ENCODE results near the gene LARGE2.
A peak's percentile ranks its signal among the peaks of the same experiment; 100 is the strongest.

LARGE2 gene

DNA sequence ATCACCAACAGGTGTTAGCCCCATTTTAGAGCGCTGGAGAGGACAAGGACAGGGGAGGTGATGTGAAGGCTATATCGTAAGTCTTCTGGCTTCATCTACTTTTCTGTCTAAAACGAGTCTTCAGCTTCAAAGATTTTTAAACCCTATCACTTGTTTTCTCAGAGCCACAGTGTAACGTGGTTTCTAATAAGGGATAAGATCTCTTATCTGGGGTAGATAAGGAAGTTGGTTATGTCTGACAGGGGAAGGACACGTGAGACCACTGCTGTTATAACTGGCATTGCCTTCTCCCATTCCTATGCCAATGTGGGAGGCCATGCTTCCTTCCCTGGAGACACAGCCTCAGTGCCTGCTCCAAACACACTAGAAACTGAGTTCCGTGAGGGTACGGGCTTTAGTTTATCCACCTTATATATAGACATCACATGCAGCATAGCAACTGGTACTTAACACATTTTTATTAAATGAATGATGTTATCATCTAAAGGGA is 39.3 kb downstream of the LARGE2 start:
- no peak for DNase-seq (ENCODE audit: low read depth in 2 of 2)

DNA sequence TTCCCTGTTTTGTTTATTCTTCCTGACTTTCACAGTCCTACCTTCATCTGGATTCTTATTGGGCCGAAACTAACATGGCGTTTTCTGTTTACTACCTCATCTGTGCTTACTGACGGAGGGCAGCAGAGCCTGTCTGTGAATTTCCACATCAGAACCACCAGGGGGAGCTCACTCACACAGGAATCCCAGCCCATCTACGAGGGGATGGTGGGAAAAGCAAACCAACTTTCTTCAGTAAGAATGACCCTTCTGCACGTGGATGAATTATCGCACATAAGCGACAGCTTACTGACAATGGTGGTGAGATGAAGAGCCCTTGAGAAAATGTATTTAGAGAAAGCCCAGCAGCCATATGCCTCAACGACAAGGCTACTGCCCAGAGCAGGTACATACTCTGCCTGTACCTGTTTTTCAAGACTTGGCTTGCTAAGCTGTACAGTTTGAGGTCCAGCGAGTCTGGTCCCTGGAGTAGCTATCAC is 42.5 kb downstream of the LARGE2 start:
- DNase-seq (ENCODE audit: low read depth in 2 of 2): peak; percentile 26 to 31

DNA sequence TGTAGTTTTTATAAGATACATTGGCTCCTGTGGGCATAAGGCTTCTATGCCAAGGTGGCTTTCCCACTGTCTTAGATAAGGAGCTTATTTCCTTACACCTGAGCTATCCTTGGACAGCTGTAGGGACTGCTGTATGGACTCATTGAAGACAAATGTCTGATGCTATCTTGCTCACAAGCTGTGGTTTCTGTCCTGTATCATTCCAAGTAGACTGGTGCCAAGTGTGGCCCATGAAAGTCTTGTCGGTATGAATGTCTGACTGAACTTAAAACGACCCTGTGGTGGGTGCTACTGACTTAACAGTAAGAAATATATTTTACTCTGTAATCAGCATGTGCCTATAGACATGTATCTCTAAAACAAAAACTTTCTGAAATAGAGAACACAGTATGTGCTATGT is 45.0 kb downstream of the LARGE2 start:
- no peak for DNase-seq (ENCODE audit: low read depth in 2 of 2)

DNA sequence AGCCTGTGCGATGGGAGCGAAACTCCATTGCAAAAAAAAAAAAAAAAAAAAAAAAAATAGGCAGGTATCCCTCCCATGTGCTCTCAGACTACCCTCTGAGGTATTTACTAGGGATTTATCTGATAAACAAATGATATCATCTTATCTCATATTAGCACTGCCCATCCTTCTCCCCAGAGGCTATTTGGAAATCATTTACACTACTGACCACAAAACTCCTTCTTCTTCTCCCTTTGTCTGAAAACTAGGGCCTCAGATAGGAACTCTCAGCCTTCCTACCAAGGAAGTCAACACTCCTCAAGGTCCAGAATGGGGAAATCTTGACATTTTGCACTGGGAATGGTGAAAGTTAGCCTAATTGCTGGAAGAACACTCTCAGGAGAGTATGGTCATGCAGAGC is 46.4 kb downstream of the LARGE2 start:
- DNase-seq (ENCODE audit: low read depth in 2 of 2): no peak

DNA sequence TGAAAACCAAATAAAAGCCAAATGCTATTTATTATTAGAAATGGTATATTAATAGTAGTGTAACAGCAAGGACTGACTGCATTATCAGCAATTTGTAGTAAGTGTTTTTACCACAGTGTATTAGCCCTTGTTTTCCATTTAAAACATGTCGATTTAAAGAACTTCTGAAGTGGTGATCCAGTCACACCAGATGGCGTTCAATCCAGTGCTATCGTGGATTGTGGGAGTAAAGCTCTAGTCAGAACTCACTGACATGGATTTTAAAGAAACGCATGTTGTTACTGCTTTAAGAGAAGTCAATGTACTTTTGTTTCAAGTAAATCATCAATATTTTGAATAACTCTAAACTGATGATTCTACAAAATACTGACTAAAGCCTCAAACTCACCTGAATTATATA is 51.1 kb downstream of the LARGE2 start:
- no peak for DNase-seq (ENCODE audit: low read depth in 2 of 2)

DNA sequence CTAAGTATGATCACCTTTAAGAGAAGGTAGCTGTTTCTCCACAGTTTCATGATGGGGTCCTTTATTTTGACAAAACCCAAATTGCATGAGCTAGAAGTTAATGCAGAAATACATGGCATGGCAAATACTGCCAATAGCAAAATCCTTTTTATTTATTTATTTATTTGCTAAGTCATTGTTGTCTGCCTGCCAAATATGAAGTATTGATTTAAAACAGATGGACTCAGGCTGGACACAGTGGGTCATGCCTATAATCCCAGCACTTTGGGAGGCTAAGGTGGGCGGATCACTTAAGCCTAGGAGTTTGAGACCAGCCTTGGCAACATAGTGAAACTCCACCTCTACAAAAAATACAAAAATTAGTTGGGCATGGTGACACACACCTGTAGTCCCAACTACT is 52.4 kb downstream of the LARGE2 start:
- DNase-seq (ENCODE audit: low read depth in 2 of 2): no peak
